SK-N-SH (cell line): ENCODE results near the gene ATG4B. TPM values are rescaled to one million over a fixed set of nuclear protein-coding genes. Genes with fewer than 3 reads are reported as not detected.

ENCODE experiments used
- CTCF ChIA-PET: fragments of 300-600, 350-600 bp; formaldehyde crosslinking; extraction: SDS; loops from one replicate; lab custom pipeline; 2021; lab: Yijun Ruan, JAX
- POLR2A ChIA-PET: fragments of 350-600 bp; sonication (Branson Sonifier 250); formaldehyde crosslinking; extraction: SDS; loops from one replicate; lab custom pipeline; 2020; ENCODE audit warnings: antibody characterized with exemption, inconsistent platforms; lab: Yijun Ruan, JAX
- DNase-seq: peaks from one replicate; pipeline ENCODE4 v3.0.0; 2012
- H2AFZ ChIP-seq: fragments of 200-600 bp; sonication (generic); 2 replicates; pipeline ENCODE4 v1.8.1; 2016; ENCODE audit warnings: antibody characterized with exemption, mild to moderate bottlenecking, low read depth
- H3F3A ChIP-seq: fragments of 200-600 bp; sonication (generic); replicated peaks from 2 replicates; pipeline ENCODE3; 2016; ENCODE audit warnings: antibody characterized with exemption, mild to moderate bottlenecking; ENCODE audit not compliant: insufficient read depth
- H3K27ac ChIP-seq, 2 experiments: fragments of 200-500 bp in 1 of 2; fragments of 200-600 bp in 1 of 2; sonication (Bioruptor generic) in 1 of 2; sonication (generic), shearing (Covaris generic) in 1 of 2; 2 replicates each; pipeline versions ENCODE4 v1.5.1 to v1.6.1; 2014 to 2016; ENCODE audit warnings: low read depth in 2 of 2, inconsistent platforms in 1 of 2, low read length in 1 of 2, mild to moderate bottlenecking in 1 of 2, mixed read lengths in 1 of 2
- H3K27me3 ChIP-seq: fragments of 200-600 bp; sonication (generic), shearing (Covaris generic); 2 replicates; pipeline ENCODE4 v1.6.1; 2016; ENCODE audit warnings: mixed run types; ENCODE audit not compliant: insufficient read depth
- H3K36me3 ChIP-seq, 2 experiments: fragments of 200-500 bp in 1 of 2; fragments of 200-600 bp in 1 of 2; sonication (Bioruptor generic) in 1 of 2; sonication (generic) in 1 of 2; replicated peaks in 1 of 2; 2 replicates each; pipeline versions ENCODE3 to v1.5.1; 2014 to 2016; ENCODE audit warnings: low read length in 1 of 2, mild to moderate bottlenecking in 1 of 2; ENCODE audit not compliant: insufficient read depth in 2 of 2, control insufficient read depth in 1 of 2
- H3K4me1 ChIP-seq, 2 experiments: fragments of 200-500 bp in 1 of 2; fragments of 200-600 bp in 1 of 2; sonication (Bioruptor generic) in 1 of 2; sonication (generic), shearing (Covaris generic) in 1 of 2; 2 replicates each; pipeline versions ENCODE4 v1.5.1 to v1.6.1; 2014 to 2016; ENCODE audit warnings: low read depth in 1 of 2, low read length in 1 of 2, mixed run types in 1 of 2; ENCODE audit not compliant: insufficient read depth in 2 of 2, control insufficient read depth in 1 of 2
- H3K4me2 ChIP-seq: fragments of 200-600 bp; sonication (generic), shearing (Covaris generic); 2 replicates; pipeline ENCODE4 v1.6.1; 2017; ENCODE audit warnings: mixed run types
- H3K4me3 ChIP-seq, 2 experiments: fragments of 200-500 bp in 1 of 2; fragments of 200-600 bp in 1 of 2; sonication (Bioruptor generic) in 1 of 2; sonication (generic), shearing (Covaris generic) in 1 of 2; 2 replicates each; pipeline versions ENCODE4 v1.5.1 to v1.8.1; 2014 to 2016; ENCODE audit warnings: low read depth in 2 of 2, inconsistent platforms in 1 of 2, low read length in 1 of 2, mild to moderate bottlenecking in 1 of 2, mixed read lengths in 1 of 2, moderate library complexity in 1 of 2
- H3K79me2 ChIP-seq: fragments of 200-600 bp; sonication (generic); 2 replicates; pipeline ENCODE4 v1.8.1; 2017; ENCODE audit warnings: mild to moderate bottlenecking; ENCODE audit not compliant: insufficient read depth
- H3K9ac ChIP-seq: fragments of 200-600 bp; sonication (generic); 2 replicates; pipeline ENCODE4 v1.6.1; 2017; ENCODE audit warnings: mixed run types
- H3K9me2 ChIP-seq: fragments of 200-600 bp; sonication (generic); 2 replicates; pipeline ENCODE4 v1.6.1; 2017; ENCODE audit warnings: mixed run types
- H3K9me3 ChIP-seq: fragments of 200-600 bp; sonication (generic); 2 replicates; pipeline ENCODE4 v1.6.1; 2017; ENCODE audit warnings: mixed run types, mild to moderate bottlenecking, moderate library complexity
- H4K20me1 ChIP-seq: fragments of 200-600 bp; sonication (generic); 2 replicates; pipeline ENCODE4 v1.6.1; 2017; ENCODE audit warnings: mild to moderate bottlenecking, mixed run types; ENCODE audit not compliant: insufficient read depth
- CTCF ChIP-seq: fragments of 200-600 bp; sonication (generic); IDR thresholded peaks from 2 replicates; pipeline ENCODE4 v1.6.1; 2017; ENCODE audit warnings: antibody characterized with exemption, mild to moderate bottlenecking, moderate library complexity
- ELF1 ChIP-seq: IDR thresholded peaks from 2 replicates; pipeline ENCODE4 v1.4.0; 2012
- EP300 ChIP-seq, 2 experiments: IDR thresholded peaks; 2 replicates each; pipeline versions ENCODE4 v1.4.0 to v1.6.1; 2012; ENCODE audit warnings: borderline replicate concordance in 1 of 2, low read depth in 1 of 2, low read length in 1 of 2
- EZH2phosphoT487 ChIP-seq: fragments of 200-600 bp; sonication (generic); IDR thresholded peaks from 2 replicates; pipeline ENCODE4 v1.6.1; 2017; ENCODE audit warnings: low read depth, mixed run types, mild to moderate bottlenecking, antibody characterized with exemption, moderate library complexity, borderline replicate concordance
- FOXJ3 ChIP-seq: sonication (generic); formaldehyde crosslinking; IDR thresholded peaks from 2 replicates; pipeline ENCODE4 v1.5.1; 2020; ENCODE audit warnings: mild to moderate bottlenecking, missing genetic modification reagents
- GABPA ChIP-seq: IDR thresholded peaks from 2 replicates; pipeline ENCODE4 v1.4.0; 2012; ENCODE audit warnings: low read depth, mild to moderate bottlenecking
- GATA2 ChIP-seq: sonication (generic); formaldehyde crosslinking; IDR thresholded peaks from 2 replicates; pipeline ENCODE4 v1.5.0; 2020; ENCODE audit warnings: mild to moderate bottlenecking, missing genetic modification reagents
- MAX ChIP-seq: IDR thresholded peaks from 2 replicates; pipeline ENCODE4 v1.4.0; 2012; ENCODE audit warnings: low read depth
- MEF2A ChIP-seq: IDR thresholded peaks from 2 replicates; pipeline ENCODE4 v1.4.0; 2012; ENCODE audit warnings: low read depth, borderline replicate concordance
- POLR2AphosphoS5 ChIP-seq: IDR thresholded peaks from 2 replicates; pipeline ENCODE4 v1.6.1; 2012; ENCODE audit warnings: low read depth, low read length
- RAD21 ChIP-seq: IDR thresholded peaks from 2 replicates; pipeline ENCODE4 v1.6.1; 2012; ENCODE audit warnings: mild to moderate bottlenecking, low read length
- RCOR1 ChIP-seq: fragments of 150-350 bp; IDR thresholded peaks from 2 replicates; pipeline ENCODE4 v1.6.1; 2017; ENCODE audit warnings: antibody characterized with exemption, low read length
- REST ChIP-seq: IDR thresholded peaks from 2 replicates; pipeline ENCODE4 v1.6.1; 2012; ENCODE audit warnings: mild to moderate bottlenecking, low read depth, low read length, moderate library complexity
- RXRA ChIP-seq: IDR thresholded peaks from 2 replicates; pipeline ENCODE4 v1.4.0; 2012; ENCODE audit warnings: low read depth, mild to moderate bottlenecking, borderline replicate concordance
- SIN3A ChIP-seq: IDR thresholded peaks from 2 replicates; pipeline ENCODE4 v1.6.1; 2012; ENCODE audit warnings: low read depth, mild to moderate bottlenecking, low read length, moderate library complexity, borderline replicate concordance
- SMC3 ChIP-seq: IDR thresholded peaks from 2 replicates; pipeline ENCODE4 v1.6.1; 2012; ENCODE audit warnings: low read depth, low read length, improper control_type of control experiment
- TAF1 ChIP-seq: IDR thresholded peaks from 2 replicates; pipeline ENCODE4 v1.6.1; 2012; ENCODE audit warnings: low read depth, mild to moderate bottlenecking, low read length, moderate library complexity, borderline replicate concordance
- USF2 ChIP-seq: fragments of 150-350 bp; IDR thresholded peaks from 2 replicates; pipeline ENCODE4 v1.6.1; 2017; ENCODE audit warnings: antibody characterized with exemption, low read length, low read depth, borderline replicate concordance
- YY1 ChIP-seq: IDR thresholded peaks from 2 replicates; pipeline ENCODE4 v1.4.0; 2012; ENCODE audit warnings: low read depth, mild to moderate bottlenecking
- ZBTB33 ChIP-seq: IDR thresholded peaks from 2 replicates; pipeline ENCODE4 v1.4.0; 2012; ENCODE audit warnings: low read depth, borderline replicate concordance
- WGBS: methylation state at CpG from one replicate; pipeline ENCODE4 v1.1.6; 2017; ENCODE audit warnings: low lambda C conversion rate; 5-methylcytosine and 5-hydroxymethylcytosine counted together
- polyA plus RNA-seq, 3 experiments: library from polyadenylated mRNA; depleted of rRNA; stranded (reverse); fragments of >200 nt; gene quantifications; 2 replicates each; pipeline ENCODE4 v1.2.3, GENCODE V29; 2012

ATG4B gene
- polyA plus RNA-seq, 1 of the 3 experiments (the other 2 are of a cell fraction): 107 TPM

GRCh38 chr2:241668354-241668753 is 30.9 kb downstream of the ATG4B start (continued):
- TF ChIP-seq CTCF: no peak
- TF ChIP-seq YY1: no peak
- no peak for TF ChIP-seq MAX
- TF ChIP-seq TAF1: no peak
- no peak for TF ChIP-seq POLR2AphosphoS5
- TF ChIP-seq, all 33 proteins: peak for 0

GRCh38 chr2:241668839-241669238 is 31.3 kb downstream of the ATG4B start:
- Histone ChIP-seq H3K9me3 (no peaks in the 10 kb centered on the region), H3K4me1 (peaks cover 10 to 21% of the 10 kb centered on the region in 2 experiments; a peak in 2 of 4 replicates), H3K79me2 (no peaks in the 10 kb centered on the region), H3K27ac (no peak overlapping the region), H3K4me3 (no peak overlapping the region), H3F3A (peaks cover 19% of the 10 kb centered on the region), H3K36me3 (peaks cover 9 to 46% of the 10 kb centered on the region in 2 experiments), H3K9me2 (no peaks in the 10 kb centered on the region), H2AFZ (no peak overlapping the region), H3K4me2 (no peak overlapping the region), H4K20me1 (peaks cover 7% of the 10 kb centered on the region), H3K9ac (no peak overlapping the region), H3K27me3 (no peaks in the 10 kb centered on the region)
- POLR2A ChIA-PET: no interaction called here
- no peak for DNase-seq
- CTCF ChIA-PET: interaction anchor here (0.7 kb wide), 1 partner anchor 9 kb away, joined by 5 read pairs; no protein-coding TSS in a partner anchor
- WGBS: 90% methylated on average over 12 of the region's 12 CpGs
- TF ChIP-seq ELF1 (no peak), SIN3A (no peak), SMC3 (no peak), CTCF (no peak), EZH2phosphoT487 (no peak), GABPA (no peak), MEF2A (no peak), ZBTB33 (no peak), GATA2 (CRISPR knock-in tag) (no peak), FOXJ3 (CRISPR knock-in tag) (no peak), REST (no peak), YY1 (no peak), EP300 (IDR thresholded peaks at IDR 0.05; ENCODE audit: borderline replicate concordance in 1 of 2, low read depth in 1 of 2, low read length in 1 of 2) (no peak), USF2 (no peak), POLR2AphosphoS5 (no peak), RCOR1 (no peak), RAD21 (no peak), RXRA (no peak)
